GM12891 (cell line): ENCODE measurements around the gene CDK12.

Source experiments
- PAX5 ChIP-seq: IDR thresholded peaks from 2 replicates; pipeline ENCODE4 v1.6.1; 2011; ENCODE audit warnings: low read length, moderate library complexity, mild to moderate bottlenecking; ENCODE audit not compliant: insufficient read depth, severe bottlenecking
- POLR2A ChIP-seq: IDR thresholded peaks from 2 replicates; pipeline ENCODE4 v1.6.1; 2011; ENCODE audit warnings: low read depth, low read length, control low read depth
- POLR2AphosphoS5 ChIP-seq: IDR thresholded peaks from 2 replicates; pipeline ENCODE4 v1.6.1; 2011; ENCODE audit warnings: low read depth, low read length, control low read depth
- TAF1 ChIP-seq: IDR thresholded peaks from 2 replicates; pipeline ENCODE4 v1.6.1; 2011; ENCODE audit warnings: low read depth, low read length, control low read depth

- TF ChIP-seq POLR2A (no peak), TAF1 (no peak), POLR2AphosphoS5 (no peak), PAX5 (no peak)
Observed at GRCh38 chr17:39573447-39574298, 112.4 kb downstream of the CDK12 start.
